Hepatocyte (in vitro differentiated cells): ENCODE measurements around the gene MED15. TPM values are rescaled to one million over a fixed set of nuclear protein-coding genes. Genes with fewer than 3 reads are reported as not detected.

Experiments
- DNase-seq: peaks from one replicate; pipeline ENCODE4 v3.0.0-alpha.2; 2016; ENCODE audit warnings: low spot score
- H2AFZ ChIP-seq: fragments of 200-600 bp; sonication (generic); 2 replicates; pipeline ENCODE4 v1.6.0; 2016; ENCODE audit warnings: antibody characterized with exemption, mild to moderate bottlenecking
- H3K27ac ChIP-seq: fragments of 200-600 bp; sonication (generic); 2 replicates; pipeline ENCODE4 v1.5.1; 2016; ENCODE audit warnings: mild to moderate bottlenecking
- H3K27me3 ChIP-seq: fragments of 200-600 bp; sonication (generic); 2 replicates; pipeline ENCODE4 v1.6.1; 2016
- H3K36me3 ChIP-seq: fragments of 200-600 bp; sonication (generic); replicated peaks from 2 replicates; pipeline ENCODE4 v1.5.1; 2016; ENCODE audit warnings: low read depth; ENCODE audit not compliant: insufficient read depth
- H3K4me1 ChIP-seq: fragments of 200-600 bp; sonication (generic); 2 replicates; pipeline ENCODE4 v1.5.1; 2016; ENCODE audit warnings: mild to moderate bottlenecking, moderate library complexity; ENCODE audit not compliant: insufficient read depth
- H3K4me2 ChIP-seq: fragments of 200-600 bp; sonication (generic); 2 replicates; pipeline ENCODE4 v1.6.0; 2016
- H3K4me3 ChIP-seq: fragments of 200-600 bp; sonication (generic); 2 replicates; pipeline ENCODE4 v1.5.1; 2016; ENCODE audit warnings: mild to moderate bottlenecking
- H3K79me2 ChIP-seq: fragments of 200-600 bp; sonication (generic); 2 replicates; pipeline ENCODE4 v1.6.0; 2017; ENCODE audit warnings: mild to moderate bottlenecking
- H3K9me2 ChIP-seq: fragments of 200-600 bp; sonication (generic); replicated peaks from 2 replicates; pipeline ENCODE4 v1.6.0; 2017; ENCODE audit warnings: mild to moderate bottlenecking; ENCODE audit not compliant: insufficient read depth
- H3K9me3 ChIP-seq: fragments of 200-600 bp; sonication (generic); 2 replicates; pipeline ENCODE4 v1.5.1; 2016; ENCODE audit warnings: low read depth, mild to moderate bottlenecking
- H4K20me1 ChIP-seq: fragments of 200-600 bp; sonication (generic); 2 replicates; pipeline ENCODE4 v1.6.0; 2016; ENCODE audit warnings: mild to moderate bottlenecking; ENCODE audit not compliant: insufficient read depth, poor library complexity, severe bottlenecking
- EZH2 ChIP-seq: fragments of 200-600 bp; sonication (generic); IDR thresholded peaks from 2 replicates; pipeline ENCODE4 v1.6.1; 2016; ENCODE audit warnings: antibody characterized with exemption, mild to moderate bottlenecking, borderline replicate concordance
- EZH2phosphoT487 ChIP-seq: fragments of 200-600 bp; sonication (generic); IDR thresholded peaks from one replicate; pipeline ENCODE4 v1.6.1; 2018; ENCODE audit warnings: antibody characterized with exemption, mild to moderate bottlenecking, low read depth, moderate library complexity; ENCODE audit not compliant: unreplicated experiment, severe bottlenecking
- WGBS: methylation state at CpG from one replicate; pipeline ENCODE4 v1.1.6; 2016; ENCODE audit warnings: low lambda C conversion rate; ENCODE audit errors: missing lambda C conversion rate; 5-methylcytosine and 5-hydroxymethylcytosine counted together
- polyA plus RNA-seq: library from polyadenylated mRNA; unstranded; fragments of >200 nt; fragmentation: Nextera tagmentation; extraction: Ambion mirVana; gene quantifications from 2 replicates; pipeline ENCODE4 v1.2.1, GENCODE V29; 2016
- total RNA-seq: library from RNA; depleted of rRNA; stranded (reverse); fragments of >200 nt; gene quantifications from 2 replicates; pipeline ENCODE4 v1.2.3, GENCODE V29; 2014
- TF ChIP-seq, protein P1 (sequence below): fragments of 200-600 bp; sonication (generic); IDR thresholded peaks from 2 replicates; pipeline ENCODE4 v1.5.1; 2016; ENCODE audit warnings: antibody characterized with exemption, mild to moderate bottlenecking; ENCODE audit not compliant: poor library complexity

MED15 gene
- total and polyA plus RNA-seq, 2 experiments from 2014 or later: 31.5 to 53.1 TPM

DNA sequence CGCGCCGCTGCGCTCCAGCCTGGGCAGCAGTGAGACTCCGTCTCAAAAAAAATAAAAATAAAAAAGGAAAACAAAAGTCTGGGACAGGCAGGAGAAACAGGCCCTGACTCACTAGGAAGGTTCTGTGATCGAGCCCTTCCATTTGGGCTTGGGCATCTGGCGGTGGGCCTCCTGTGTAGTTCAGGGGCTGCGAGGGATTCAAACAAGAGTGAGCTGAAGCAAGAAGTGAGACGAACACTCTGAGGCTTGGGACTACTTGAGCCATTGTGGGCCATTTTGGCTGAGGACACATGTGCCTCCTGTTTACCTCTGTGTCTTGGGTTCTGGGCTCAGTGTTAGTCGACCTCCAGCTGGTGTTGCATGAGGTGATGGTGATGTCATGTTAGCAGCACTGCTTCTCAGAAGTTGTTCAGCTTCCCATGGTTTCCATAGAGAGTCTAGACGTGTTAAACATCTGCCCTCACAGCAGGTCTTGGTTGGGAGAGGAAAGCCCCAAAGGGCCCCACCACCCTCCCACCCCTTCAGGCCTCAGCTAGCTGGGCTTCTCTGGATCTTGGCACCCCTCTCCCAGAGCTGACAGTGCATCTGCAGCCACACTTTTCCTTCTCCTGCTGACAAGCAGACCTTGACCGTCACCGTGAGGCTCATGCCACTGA, 57.8 kb downstream of the MED15 start:
- 95% methylated on average over 13 of the region's 13 CpGs for WGBS
- Histone ChIP-seq H3K79me2 (peaks cover 12% of the 10 kb centered on the region), H2AFZ (no peak overlapping the region), H3K4me1 (peaks cover 27% of the 10 kb centered on the region), H3K9me3 (no peaks in the 10 kb centered on the region), H3K4me3 (no peak overlapping the region), H3K27ac (no peak overlapping the region), H3K27me3 (no peaks in the 10 kb centered on the region), H3K36me3 (no peaks in the 10 kb centered on the region), H3K4me2 (no peak overlapping the region), H4K20me1 (peaks cover 3% of the 10 kb centered on the region), H3K9me2 (no peaks in the 10 kb centered on the region)
- no peak for DNase-seq
- no peak for TF ChIP-seq EZH2phosphoT487
- TF ChIP-seq, protein P1, sequence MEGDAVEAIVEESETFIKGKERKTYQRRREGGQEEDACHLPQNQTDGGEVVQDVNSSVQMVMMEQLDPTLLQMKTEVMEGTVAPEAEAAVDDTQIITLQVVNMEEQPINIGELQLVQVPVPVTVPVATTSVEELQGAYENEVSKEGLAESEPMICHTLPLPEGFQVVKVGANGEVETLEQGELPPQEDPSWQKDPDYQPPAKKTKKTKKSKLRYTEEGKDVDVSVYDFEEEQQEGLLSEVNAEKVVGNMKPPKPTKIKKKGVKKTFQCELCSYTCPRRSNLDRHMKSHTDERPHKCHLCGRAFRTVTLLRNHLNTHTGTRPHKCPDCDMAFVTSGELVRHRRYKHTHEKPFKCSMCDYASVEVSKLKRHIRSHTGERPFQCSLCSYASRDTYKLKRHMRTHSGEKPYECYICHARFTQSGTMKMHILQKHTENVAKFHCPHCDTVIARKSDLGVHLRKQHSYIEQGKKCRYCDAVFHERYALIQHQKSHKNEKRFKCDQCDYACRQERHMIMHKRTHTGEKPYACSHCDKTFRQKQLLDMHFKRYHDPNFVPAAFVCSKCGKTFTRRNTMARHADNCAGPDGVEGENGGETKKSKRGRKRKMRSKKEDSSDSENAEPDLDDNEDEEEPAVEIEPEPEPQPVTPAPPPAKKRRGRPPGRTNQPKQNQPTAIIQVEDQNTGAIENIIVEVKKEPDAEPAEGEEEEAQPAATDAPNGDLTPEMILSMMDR: no peak
- no peak for TF ChIP-seq EZH2

DNA sequence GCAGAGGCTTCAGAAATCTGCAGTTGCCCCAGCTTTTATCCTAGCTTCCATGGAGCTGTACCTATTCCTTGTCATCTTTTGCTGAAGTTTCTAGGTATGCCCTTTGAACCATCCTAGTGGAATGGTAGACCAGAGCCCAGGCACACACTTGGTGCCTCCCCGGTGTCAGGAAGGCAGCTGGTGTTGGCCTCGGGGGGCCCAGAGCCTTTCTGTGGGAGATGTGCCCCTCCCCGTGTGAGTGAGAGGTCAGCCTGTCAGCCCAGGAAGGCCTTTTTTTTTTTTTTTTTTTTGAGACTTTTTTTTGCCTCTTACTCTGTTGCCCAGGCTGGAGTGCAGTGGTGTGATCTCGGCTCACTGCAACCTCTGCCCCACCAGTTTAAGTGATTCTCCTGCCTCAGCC, 58.4 kb downstream of the MED15 start:
- Histone ChIP-seq H3K79me2 (peaks cover 8% of the 10 kb centered on the region), H3K27me3 (no peaks in the 10 kb centered on the region), H3K27ac (no peak overlapping the region), H3K9me2 (no peaks in the 10 kb centered on the region), H4K20me1 (peaks cover 3% of the 10 kb centered on the region), H2AFZ (no peak overlapping the region), H3K9me3 (no peaks in the 10 kb centered on the region), H3K4me1 (peaks cover 27% of the 10 kb centered on the region), H3K4me2 (no peak overlapping the region), H3K36me3 (no peaks in the 10 kb centered on the region), H3K4me3 (no peak overlapping the region)
- TF ChIP-seq, protein P1: no peak
- no peak for TF ChIP-seq EZH2phosphoT487
- TF ChIP-seq EZH2: no peak
- no peak for DNase-seq
- 88% methylated on average over 4 of the region's 4 CpGs for WGBS

- H3K4me3 ChIP-seq: no peak overlapping the region
- H3K79me2 ChIP-seq: peaks cover 12% of the 10 kb centered on the region
- no peaks in the 10 kb centered on the region for H3K9me2 ChIP-seq
- no peak overlapping the region for H3K4me2 ChIP-seq
- DNase-seq: peak; percentile 46
- 89% methylated on average over 14 of the region's 14 CpGs for WGBS
- no peaks in the 10 kb centered on the region for H3K36me3 ChIP-seq
- peaks cover 27% of the 10 kb centered on the region for H3K4me1 ChIP-seq
- H2AFZ ChIP-seq: no peak overlapping the region
- H3K27ac ChIP-seq: peak overlapping the region; percentile 78
- no peaks in the 10 kb centered on the region for H3K9me3 ChIP-seq
- peaks cover 3% of the 10 kb centered on the region for H4K20me1 ChIP-seq
- H3K27me3 ChIP-seq: no peaks in the 10 kb centered on the region
- TF ChIP-seq EZH2phosphoT487: no peak
- TF ChIP-seq, protein P1: no peak
- no peak for TF ChIP-seq EZH2
Observed at GRCh38 chr22:20566420-20567260, 59.2 kb downstream of the MED15 start.
